Measurements from ENCODE around the gene GAD1.
A peak's percentile ranks its signal among the peaks of the same experiment; 100 is the strongest.

The GAD1 gene

GRCh38 chr2:170816504-170817092, at the start of gene GAD1:
Gene GAD1, plus strand, starts transcription at chr2:170816887. Its CDS starts 1,705 bp downstream, at chr2:170818592.
- DNase-seq, result no peak

GRCh38 chr2:170770008-170770605, 46.6 kb upstream of the GAD1 start, which contains the start of gene ERICH2:
Gene ERICH2, plus strand, starts transcription at chr2:170770378. Its CDS starts 304 bp downstream, at chr2:170770682.
- no peak for DNase-seq

GRCh38 chr2:170770606-170771420, 45.9 kb upstream of the GAD1 start:
- DNase-seq, result peak; percentile 65

GRCh38 chr2:170771421-170771937, 45.2 kb upstream of the GAD1 start:
- DNase-seq, result no peak

GRCh38 chr2:170772295-170772694, 44.4 kb upstream of the GAD1 start:
- DNase-seq, result no peak

GRCh38 chr2:170774074-170774473, 42.6 kb upstream of the GAD1 start:
- DNase-seq, result no peak

- no peak for DNase-seq
These were observed 37.8 kb upstream of the GAD1 start for GRCh38 chr2:170778900-170779299.

GRCh38 chr2:170779304-170779703, 37.4 kb upstream of the GAD1 start:
- DNase-seq, result no peak

GRCh38 chr2:170782673-170783072, 34.0 kb upstream of the GAD1 start:
- no peak for DNase-seq

- DNase-seq, result no peak
These were observed 33.1 kb upstream of the GAD1 start for GRCh38 chr2:170783549-170783948.

- DNase-seq, result no peak
These were observed 17.7 kb upstream of the GAD1 start for GRCh38 chr2:170798996-170799395.

- no peak for DNase-seq
These were observed 10.1 kb upstream of the GAD1 start for GRCh38 chr2:170806548-170806947.

- no peak for DNase-seq
These were observed 3.7 kb upstream of the GAD1 start for GRCh38 chr2:170812710-170813600.

GRCh38 chr2:170813611-170814532, 2.8 kb upstream of the GAD1 start:
- no peak for DNase-seq

GRCh38 chr2:170814533-170815230, 2.0 kb upstream of the GAD1 start:
- DNase-seq, result no peak

GRCh38 chr2:170815311-170815710, 1.4 kb upstream of the GAD1 start:
- DNase-seq, result no peak

GRCh38 chr2:170815746-170816503, 762 bp upstream of the GAD1 start:
- DNase-seq, result peak; percentile 63

- DNase-seq, result no peak
These were observed 677 bp downstream of the GAD1 start for GRCh38 chr2:170817093-170818035.

All from activated CD4-positive, CD25-positive, alpha-beta regulatory T cell treated with anti-CD3 and anti-CD28 coated beads, Interleukin-2, amount 50 U/mL, for 72 hours (primary cell).